ENCODE results near the gene SLC25A25.
"Not testable (repeated sequence)": the region's sequence is repeated elsewhere in the genome, so short reads cannot be mapped to it uniquely, and the experiment has no call there.

The SLC25A25 gene

GRCh38 chr9:128124451-128124850 lies 56.4 kb downstream of the SLC25A25 start:
- peaks cover 6% of the 10 kb centered on the region for H3K4me1 ChIP-seq (ENCODE audit: insufficient read depth, low read length)
- no peak overlapping the region for H3K9ac ChIP-seq (ENCODE audit: low read depth, low read length)
- H3K36me3 ChIP-seq (ENCODE audit: insufficient read depth, low read length), result peaks cover 3% of the 10 kb centered on the region; the same call in 1 of the 2 replicates

DNA sequence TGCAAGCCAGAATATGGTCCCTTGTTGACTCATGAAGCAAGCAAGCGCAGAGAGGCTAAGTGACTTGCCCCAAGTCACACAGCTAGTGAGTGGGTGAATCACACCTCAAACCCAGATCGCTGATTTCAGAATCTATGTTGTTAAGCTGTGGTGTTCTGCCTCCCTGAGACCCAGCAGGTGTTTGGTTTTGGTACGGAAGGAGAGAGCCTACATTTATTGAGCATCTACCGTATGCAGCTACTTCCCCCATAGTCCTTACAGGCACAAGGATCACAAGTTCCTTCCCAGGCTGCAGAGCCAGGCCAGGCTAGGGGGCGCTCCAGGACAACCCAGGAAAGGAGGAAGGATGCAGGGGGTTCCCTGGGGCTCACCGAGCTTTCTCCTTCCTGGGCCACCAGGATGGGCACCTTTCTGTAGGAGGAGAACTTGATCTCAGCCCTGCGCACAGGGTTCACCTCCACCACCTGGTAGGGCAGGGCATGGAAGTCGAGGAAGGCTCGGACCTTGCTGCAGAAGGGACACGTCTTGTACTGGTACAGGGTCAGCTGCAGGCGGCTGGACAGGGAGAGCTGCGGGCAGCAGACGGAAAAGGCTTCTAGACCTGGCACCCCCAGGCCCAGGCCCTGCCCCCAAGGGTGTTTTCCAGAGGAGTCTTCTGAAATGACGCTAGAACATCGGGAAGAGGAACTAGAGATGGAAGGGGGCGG lies 57.0 kb downstream of the SLC25A25 start:
- Histone ChIP-seq H3K36me3 (ENCODE audit: insufficient read depth, low read length) (peaks cover 3% of the 10 kb centered on the region; the same call in 1 of the 2 replicates), H3K4me1 (ENCODE audit: insufficient read depth, low read length) (peaks cover 6% of the 10 kb centered on the region), H3K9ac (ENCODE audit: low read depth, low read length) (no peak overlapping the region), H3K9me3 (ENCODE audit: control insufficient read depth, insufficient read depth, low read length) (no peaks in the 10 kb centered on the region; the same call in 1 of the 2 replicates)

More at GRCh38 chr9:128124451-128124850, 56.4 kb downstream of the SLC25A25 start:
- no peaks in the 10 kb centered on the region; the same call in 1 of the 2 replicates for H3K9me3 ChIP-seq (ENCODE audit: control insufficient read depth, insufficient read depth, low read length)

- H3K9ac ChIP-seq (ENCODE audit: low read depth, low read length), result no peak overlapping the region
- H3K4me1 ChIP-seq (ENCODE audit: insufficient read depth, low read length), result peaks cover 6% of the 10 kb centered on the region
- peaks cover 3% of the 10 kb centered on the region; the same call in 1 of the 2 replicates for H3K36me3 ChIP-seq (ENCODE audit: insufficient read depth, low read length)
- no peaks in the 10 kb centered on the region; the same call in 1 of the 2 replicates for H3K9me3 ChIP-seq (ENCODE audit: control insufficient read depth, insufficient read depth, low read length)
Observed at GRCh38 chr9:128125580-128126354, 57.7 kb downstream of the SLC25A25 start.

DNA sequence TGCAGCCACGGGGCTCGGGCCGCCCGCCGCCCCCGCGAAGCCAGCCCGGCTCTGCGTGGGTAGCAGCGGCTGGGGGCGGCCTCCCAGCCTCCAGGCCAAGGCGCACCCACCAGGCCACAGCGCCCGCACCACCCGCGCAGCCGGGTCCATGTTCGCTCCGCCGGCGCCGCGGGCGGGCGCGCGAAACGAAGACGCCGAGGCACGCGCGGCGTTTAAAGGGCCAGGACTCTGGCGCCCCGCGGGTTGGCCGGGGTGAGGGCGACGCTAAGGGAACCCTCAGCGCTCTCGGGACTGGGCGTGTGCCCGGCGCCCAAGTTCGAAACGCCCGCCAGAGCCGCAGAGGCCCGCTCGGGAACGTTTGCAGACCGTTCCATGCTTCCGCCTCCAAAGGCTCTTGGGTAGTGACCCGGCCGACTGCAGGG lies 59.5 kb downstream of the SLC25A25 start, which contains the start of gene PTGES2:
PTGES2 (minus strand) TSS at position 162 of the 422 bp plus-strand sequence; CDS start at position 150, 12 bp downstream.
- peaks cover 6% of the 10 kb centered on the region for H3K4me1 ChIP-seq (ENCODE audit: insufficient read depth, low read length)
- H3K9ac ChIP-seq (ENCODE audit: low read depth, low read length), result peak within 1 kb of the TSS; percentile 92
- no peaks in the 10 kb centered on the region; the same call in 1 of the 2 replicates for H3K9me3 ChIP-seq (ENCODE audit: control insufficient read depth, insufficient read depth, low read length)
- H3K36me3 ChIP-seq (ENCODE audit: insufficient read depth, low read length), result peaks cover 3% of the 10 kb centered on the region; the same call in 1 of the 2 replicates

DNA sequence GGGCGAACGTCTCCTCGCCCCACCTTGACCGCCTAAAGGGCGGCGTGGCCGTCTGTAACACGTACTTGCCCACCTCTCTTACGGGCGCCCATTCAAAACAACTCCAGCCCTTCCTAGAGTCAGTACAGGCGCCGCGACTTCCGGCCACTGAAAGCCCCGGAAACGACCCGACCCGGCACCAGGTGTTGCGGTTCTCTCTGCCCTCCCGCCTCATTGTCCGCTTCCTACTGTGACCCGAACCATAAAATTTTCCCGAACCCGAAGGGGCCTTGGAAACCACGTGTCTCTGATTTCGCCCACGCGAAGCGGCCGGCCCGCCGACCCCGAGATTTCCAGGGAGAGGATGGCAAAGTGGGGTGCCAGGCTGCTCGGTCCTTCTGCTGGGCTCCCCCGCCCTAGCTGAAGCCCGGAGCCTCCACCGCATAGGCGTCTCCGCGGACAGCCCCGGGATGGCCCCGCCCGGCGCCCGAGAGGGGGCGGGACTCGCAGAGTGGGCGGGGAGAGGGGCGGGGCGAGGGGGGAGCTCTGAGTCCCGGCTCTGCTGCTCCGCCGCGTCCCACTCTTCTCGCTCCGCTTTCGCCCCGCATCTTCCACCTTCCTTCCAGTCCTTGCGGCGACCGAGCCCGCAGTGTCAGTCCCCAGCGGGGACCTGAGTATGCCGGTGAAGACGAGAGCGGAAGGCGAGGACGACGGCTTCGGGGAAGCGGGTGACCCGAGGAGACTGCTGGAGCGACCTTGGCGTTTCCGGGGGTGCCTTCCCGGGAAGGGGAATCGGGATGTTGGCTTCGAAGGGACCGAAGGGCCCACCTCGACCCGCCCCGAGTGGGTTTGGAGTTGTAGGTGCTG lies 60.2 kb downstream of the SLC25A25 start:
- peaks cover 3% of the 10 kb centered on the region; the same call in 1 of the 2 replicates for H3K36me3 ChIP-seq (ENCODE audit: insufficient read depth, low read length)
- peak overlapping the region; percentile 92 for H3K9ac ChIP-seq (ENCODE audit: low read depth, low read length)
- H3K4me1 ChIP-seq (ENCODE audit: insufficient read depth, low read length), result peaks cover 6% of the 10 kb centered on the region
- H3K9me3 ChIP-seq (ENCODE audit: control insufficient read depth, insufficient read depth, low read length), result no peaks in the 10 kb centered on the region; the same call in 1 of the 2 replicates

GRCh38 chr9:128128836-128129590 lies 61.0 kb downstream of the SLC25A25 start:
- Histone ChIP-seq H3K9me3 (ENCODE audit: control insufficient read depth, insufficient read depth, low read length) (no peaks in the 10 kb centered on the region; the same call in 1 of the 2 replicates), H3K4me1 (ENCODE audit: insufficient read depth, low read length) (peaks cover 6% of the 10 kb centered on the region), H3K36me3 (ENCODE audit: insufficient read depth, low read length) (peaks cover 3% of the 10 kb centered on the region; the same call in 1 of the 2 replicates), H3K9ac (ENCODE audit: low read depth, low read length) (peak overlapping the region; percentile 92)

- not testable (repeated sequence) for H3K4me1 ChIP-seq (ENCODE audit: insufficient read depth, low read length); H3K9me3 ChIP-seq (ENCODE audit: control insufficient read depth, insufficient read depth, low read length)
Observed at GRCh38 chr9:128129976-128130590, 62.1 kb downstream of the SLC25A25 start.

DNA sequence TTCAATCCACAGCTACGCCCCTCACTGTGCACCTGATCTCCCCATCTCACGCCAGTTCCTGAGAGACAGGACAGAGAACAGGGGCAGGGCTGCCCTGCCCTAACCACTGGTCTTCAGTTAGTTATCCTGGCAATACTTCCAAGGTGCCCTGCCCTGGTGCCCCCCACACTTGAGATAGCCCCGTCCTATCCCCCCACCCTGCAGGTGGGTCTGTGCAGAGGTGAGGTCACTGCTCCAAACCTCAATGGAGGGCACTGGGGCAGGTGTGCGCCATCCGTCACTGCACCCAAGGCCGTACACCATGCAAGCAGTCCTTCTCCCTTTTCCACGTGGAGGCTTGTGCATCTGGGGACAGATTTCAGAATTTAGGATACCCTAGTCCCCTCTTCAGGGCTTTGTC lies 62.6 kb downstream of the SLC25A25 start:
- not testable (repeated sequence) for H3K36me3 ChIP-seq (ENCODE audit: insufficient read depth, low read length); H3K4me1 ChIP-seq (ENCODE audit: insufficient read depth, low read length); H3K9ac ChIP-seq (ENCODE audit: low read depth, low read length); H3K9me3 ChIP-seq (ENCODE audit: control insufficient read depth, insufficient read depth, low read length)

More at GRCh38 chr9:128129976-128130590, 62.1 kb downstream of the SLC25A25 start:
- H3K36me3 ChIP-seq (ENCODE audit: insufficient read depth, low read length); H3K9ac ChIP-seq (ENCODE audit: low read depth, low read length): not testable (repeated sequence)

DNA sequence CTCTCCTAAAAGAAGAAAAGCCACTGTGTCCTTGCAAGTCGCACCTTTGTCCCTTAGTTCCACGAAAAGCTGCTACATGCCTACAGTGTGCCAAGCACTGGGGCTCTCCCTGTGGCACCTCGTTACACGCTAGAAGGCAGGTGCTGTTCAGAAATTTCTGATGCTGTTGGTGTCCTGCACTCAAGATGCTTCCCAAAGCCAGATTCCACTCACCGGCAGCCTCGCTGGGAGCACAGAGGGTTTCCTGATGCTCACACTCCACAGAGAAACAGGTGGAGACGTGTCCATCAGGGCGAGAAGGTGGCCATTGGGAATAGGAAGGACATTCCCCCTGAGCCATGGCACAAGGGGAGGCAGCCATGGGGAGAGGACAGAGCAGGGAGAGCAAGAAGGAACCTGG lies 63.3 kb downstream of the SLC25A25 start:
- not testable (repeated sequence) for H3K36me3 ChIP-seq (ENCODE audit: insufficient read depth, low read length); H3K9me3 ChIP-seq (ENCODE audit: control insufficient read depth, insufficient read depth, low read length); H3K9ac ChIP-seq (ENCODE audit: low read depth, low read length); H3K4me1 ChIP-seq (ENCODE audit: insufficient read depth, low read length)

GRCh38 chr9:128132139-128132538 lies 64.1 kb downstream of the SLC25A25 start:
- H3K9ac ChIP-seq (ENCODE audit: low read depth, low read length); H3K9me3 ChIP-seq (ENCODE audit: control insufficient read depth, insufficient read depth, low read length); H3K36me3 ChIP-seq (ENCODE audit: insufficient read depth, low read length); H3K4me1 ChIP-seq (ENCODE audit: insufficient read depth, low read length): not testable (repeated sequence)

- H3K36me3 ChIP-seq (ENCODE audit: insufficient read depth, low read length); H3K9ac ChIP-seq (ENCODE audit: low read depth, low read length); H3K4me1 ChIP-seq (ENCODE audit: insufficient read depth, low read length); H3K9me3 ChIP-seq (ENCODE audit: control insufficient read depth, insufficient read depth, low read length): not testable (repeated sequence)
Observed at GRCh38 chr9:128135561-128135960, 67.5 kb downstream of the SLC25A25 start.

DNA sequence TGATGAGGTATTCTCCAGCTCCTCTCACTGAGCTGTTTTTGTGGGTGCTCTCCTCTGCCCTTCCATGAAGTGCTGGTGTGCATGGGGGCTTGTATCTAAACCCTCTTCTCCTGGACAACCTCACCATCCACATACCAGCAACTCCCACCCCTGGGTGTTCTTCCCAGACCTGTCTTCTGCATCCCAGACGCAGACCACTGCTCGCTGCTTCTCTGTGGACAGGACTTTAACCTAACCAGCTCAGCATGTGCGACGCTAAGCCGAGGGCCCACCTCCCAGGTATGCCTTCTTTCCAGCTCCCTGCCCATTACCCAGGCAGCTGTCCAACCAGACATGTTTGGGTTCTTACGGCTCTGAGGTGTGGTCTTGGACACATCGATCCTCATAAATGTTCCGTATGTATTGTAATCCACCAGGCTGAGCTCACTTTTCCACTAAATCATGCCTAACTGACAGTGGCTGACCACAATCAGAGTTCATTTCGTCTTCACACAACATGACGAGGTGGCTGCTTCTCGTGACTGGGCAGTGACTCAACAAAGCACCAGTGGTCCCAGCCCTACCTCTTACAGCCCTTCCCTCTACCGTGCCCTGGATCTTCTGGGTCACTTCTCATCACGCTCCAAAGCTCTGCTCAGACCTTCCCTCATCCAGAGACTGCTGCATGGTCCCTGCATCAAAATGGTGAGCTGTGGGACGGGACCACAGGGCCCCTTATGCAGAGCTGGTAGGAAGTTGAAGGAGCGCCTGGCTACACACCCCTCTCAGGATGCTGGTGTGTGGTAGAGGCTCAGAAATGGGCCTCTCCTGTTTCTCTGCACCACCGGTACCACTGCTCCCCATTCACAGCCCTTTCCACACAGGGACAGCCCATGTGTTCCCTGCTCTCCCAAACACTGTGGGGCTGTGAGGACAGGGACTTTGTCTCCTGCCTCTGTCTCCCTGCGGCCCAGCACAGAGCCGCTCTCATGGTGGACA lies 69.1 kb downstream of the SLC25A25 start:
- no peaks in the 10 kb centered on the region for H3K36me3 ChIP-seq (ENCODE audit: insufficient read depth, low read length)
- H3K9me3 ChIP-seq (ENCODE audit: control insufficient read depth, insufficient read depth, low read length), result no peaks in the 10 kb centered on the region
- H3K9ac ChIP-seq (ENCODE audit: low read depth, low read length), result no peak overlapping the region
- H3K4me1 ChIP-seq (ENCODE audit: insufficient read depth, low read length), result no peaks in the 10 kb centered on the region
